Measurements from ENCODE around the gene NTM. TPM values are rescaled to one million over a fixed set of nuclear protein-coding genes. Genes with fewer than 3 reads are reported as not detected.

Gene NTM
- total and polyA plus RNA-seq, 2 of the 8 experiments (the other 6 are each of a cell fraction or from before 2014, with no cell fraction given) = 13.4 to 20.0 TPM

- TF ChIP-seq, protein P1, sequence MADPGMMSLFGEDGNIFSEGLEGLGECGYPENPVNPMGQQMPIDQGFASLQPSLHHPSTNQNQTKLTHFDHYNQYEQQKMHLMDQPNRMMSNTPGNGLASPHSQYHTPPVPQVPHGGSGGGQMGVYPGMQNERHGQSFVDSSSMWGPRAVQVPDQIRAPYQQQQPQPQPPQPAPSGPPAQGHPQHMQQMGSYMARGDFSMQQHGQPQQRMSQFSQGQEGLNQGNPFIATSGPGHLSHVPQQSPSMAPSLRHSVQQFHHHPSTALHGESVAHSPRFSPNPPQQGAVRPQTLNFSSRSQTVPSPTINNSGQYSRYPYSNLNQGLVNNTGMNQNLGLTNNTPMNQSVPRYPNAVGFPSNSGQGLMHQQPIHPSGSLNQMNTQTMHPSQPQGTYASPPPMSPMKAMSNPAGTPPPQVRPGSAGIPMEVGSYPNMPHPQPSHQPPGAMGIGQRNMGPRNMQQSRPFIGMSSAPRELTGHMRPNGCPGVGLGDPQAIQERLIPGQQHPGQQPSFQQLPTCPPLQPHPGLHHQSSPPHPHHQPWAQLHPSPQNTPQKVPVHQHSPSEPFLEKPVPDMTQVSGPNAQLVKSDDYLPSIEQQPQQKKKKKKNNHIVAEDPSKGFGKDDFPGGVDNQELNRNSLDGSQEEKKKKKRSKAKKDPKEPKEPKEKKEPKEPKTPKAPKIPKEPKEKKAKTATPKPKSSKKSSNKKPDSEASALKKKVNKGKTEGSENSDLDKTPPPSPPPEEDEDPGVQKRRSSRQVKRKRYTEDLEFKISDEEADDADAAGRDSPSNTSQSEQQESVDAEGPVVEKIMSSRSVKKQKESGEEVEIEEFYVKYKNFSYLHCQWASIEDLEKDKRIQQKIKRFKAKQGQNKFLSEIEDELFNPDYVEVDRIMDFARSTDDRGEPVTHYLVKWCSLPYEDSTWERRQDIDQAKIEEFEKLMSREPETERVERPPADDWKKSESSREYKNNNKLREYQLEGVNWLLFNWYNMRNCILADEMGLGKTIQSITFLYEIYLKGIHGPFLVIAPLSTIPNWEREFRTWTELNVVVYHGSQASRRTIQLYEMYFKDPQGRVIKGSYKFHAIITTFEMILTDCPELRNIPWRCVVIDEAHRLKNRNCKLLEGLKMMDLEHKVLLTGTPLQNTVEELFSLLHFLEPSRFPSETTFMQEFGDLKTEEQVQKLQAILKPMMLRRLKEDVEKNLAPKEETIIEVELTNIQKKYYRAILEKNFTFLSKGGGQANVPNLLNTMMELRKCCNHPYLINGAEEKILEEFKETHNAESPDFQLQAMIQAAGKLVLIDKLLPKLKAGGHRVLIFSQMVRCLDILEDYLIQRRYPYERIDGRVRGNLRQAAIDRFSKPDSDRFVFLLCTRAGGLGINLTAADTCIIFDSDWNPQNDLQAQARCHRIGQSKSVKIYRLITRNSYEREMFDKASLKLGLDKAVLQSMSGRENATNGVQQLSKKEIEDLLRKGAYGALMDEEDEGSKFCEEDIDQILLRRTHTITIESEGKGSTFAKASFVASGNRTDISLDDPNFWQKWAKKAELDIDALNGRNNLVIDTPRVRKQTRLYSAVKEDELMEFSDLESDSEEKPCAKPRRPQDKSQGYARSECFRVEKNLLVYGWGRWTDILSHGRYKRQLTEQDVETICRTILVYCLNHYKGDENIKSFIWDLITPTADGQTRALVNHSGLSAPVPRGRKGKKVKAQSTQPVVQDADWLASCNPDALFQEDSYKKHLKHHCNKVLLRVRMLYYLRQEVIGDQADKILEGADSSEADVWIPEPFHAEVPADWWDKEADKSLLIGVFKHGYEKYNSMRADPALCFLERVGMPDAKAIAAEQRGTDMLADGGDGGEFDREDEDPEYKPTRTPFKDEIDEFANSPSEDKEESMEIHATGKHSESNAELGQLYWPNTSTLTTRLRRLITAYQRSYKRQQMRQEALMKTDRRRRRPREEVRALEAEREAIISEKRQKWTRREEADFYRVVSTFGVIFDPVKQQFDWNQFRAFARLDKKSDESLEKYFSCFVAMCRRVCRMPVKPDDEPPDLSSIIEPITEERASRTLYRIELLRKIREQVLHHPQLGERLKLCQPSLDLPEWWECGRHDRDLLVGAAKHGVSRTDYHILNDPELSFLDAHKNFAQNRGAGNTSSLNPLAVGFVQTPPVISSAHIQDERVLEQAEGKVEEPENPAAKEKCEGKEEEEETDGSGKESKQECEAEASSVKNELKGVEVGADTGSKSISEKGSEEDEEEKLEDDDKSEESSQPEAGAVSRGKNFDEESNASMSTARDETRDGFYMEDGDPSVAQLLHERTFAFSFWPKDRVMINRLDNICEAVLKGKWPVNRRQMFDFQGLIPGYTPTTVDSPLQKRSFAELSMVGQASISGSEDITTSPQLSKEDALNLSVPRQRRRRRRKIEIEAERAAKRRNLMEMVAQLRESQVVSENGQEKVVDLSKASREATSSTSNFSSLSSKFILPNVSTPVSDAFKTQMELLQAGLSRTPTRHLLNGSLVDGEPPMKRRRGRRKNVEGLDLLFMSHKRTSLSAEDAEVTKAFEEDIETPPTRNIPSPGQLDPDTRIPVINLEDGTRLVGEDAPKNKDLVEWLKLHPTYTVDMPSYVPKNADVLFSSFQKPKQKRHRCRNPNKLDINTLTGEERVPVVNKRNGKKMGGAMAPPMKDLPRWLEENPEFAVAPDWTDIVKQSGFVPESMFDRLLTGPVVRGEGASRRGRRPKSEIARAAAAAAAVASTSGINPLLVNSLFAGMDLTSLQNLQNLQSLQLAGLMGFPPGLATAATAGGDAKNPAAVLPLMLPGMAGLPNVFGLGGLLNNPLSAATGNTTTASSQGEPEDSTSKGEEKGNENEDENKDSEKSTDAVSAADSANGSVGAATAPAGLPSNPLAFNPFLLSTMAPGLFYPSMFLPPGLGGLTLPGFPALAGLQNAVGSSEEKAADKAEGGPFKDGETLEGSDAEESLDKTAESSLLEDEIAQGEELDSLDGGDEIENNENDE (IDR thresholded peaks at IDR 0.05; ENCODE audit: insufficient replicate concordance, low read length) = no peak
- no peak for TF ChIP-seq HDAC6 (IDR thresholded peaks at IDR 0.05; ENCODE audit: low read depth, low read length)
- TF ChIP-seq ZNF274 (IDR thresholded peaks at IDR 0.05; ENCODE audit: borderline replicate concordance, extremely low read depth, low read length) = no peak
- TF ChIP-seq JUND (IDR thresholded peaks at IDR 0.05; ENCODE audit: low read length) = no peak
- TF ChIP-seq, protein P2, sequence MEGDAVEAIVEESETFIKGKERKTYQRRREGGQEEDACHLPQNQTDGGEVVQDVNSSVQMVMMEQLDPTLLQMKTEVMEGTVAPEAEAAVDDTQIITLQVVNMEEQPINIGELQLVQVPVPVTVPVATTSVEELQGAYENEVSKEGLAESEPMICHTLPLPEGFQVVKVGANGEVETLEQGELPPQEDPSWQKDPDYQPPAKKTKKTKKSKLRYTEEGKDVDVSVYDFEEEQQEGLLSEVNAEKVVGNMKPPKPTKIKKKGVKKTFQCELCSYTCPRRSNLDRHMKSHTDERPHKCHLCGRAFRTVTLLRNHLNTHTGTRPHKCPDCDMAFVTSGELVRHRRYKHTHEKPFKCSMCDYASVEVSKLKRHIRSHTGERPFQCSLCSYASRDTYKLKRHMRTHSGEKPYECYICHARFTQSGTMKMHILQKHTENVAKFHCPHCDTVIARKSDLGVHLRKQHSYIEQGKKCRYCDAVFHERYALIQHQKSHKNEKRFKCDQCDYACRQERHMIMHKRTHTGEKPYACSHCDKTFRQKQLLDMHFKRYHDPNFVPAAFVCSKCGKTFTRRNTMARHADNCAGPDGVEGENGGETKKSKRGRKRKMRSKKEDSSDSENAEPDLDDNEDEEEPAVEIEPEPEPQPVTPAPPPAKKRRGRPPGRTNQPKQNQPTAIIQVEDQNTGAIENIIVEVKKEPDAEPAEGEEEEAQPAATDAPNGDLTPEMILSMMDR (IDR thresholded peaks at IDR 0.05; ENCODE audit: control extremely low read depth in 1 of 3, insufficient read depth in 1 of 3, low read depth in 1 of 3, low read length in 3 of 3) = no peak
- TF ChIP-seq FOSL1 (IDR thresholded peaks at IDR 0.05; ENCODE audit: insufficient read depth, low read depth, low read length) = no peak
- TF ChIP-seq SIRT6 (IDR thresholded peaks at IDR 0.05; ENCODE audit: low read length) = no peak
- no peak for TF ChIP-seq BACH1 (IDR thresholded peaks at IDR 0.05; ENCODE audit: low read length)
- TF ChIP-seq CBX8 (IDR thresholded peaks at IDR 0.05; ENCODE audit: borderline replicate concordance, low read depth, low read length) = no peak
- no peak for TF ChIP-seq CHD2 (IDR thresholded peaks at IDR 0.05; ENCODE audit: low read length)
These were observed 744.3 kb downstream of the NTM start (continued) for GRCh38 chr11:132114743-132115142.
